Measurements from ENCODE around the gene SMOC2. TPM values are rescaled to one million over a fixed set of nuclear protein-coding genes. Genes with fewer than 3 reads are reported as not detected.

The SMOC2 gene
- total RNA-seq, 4 donors from 2014 or later: 30.5 to 52.4 (median 37.9) TPM

DNA sequence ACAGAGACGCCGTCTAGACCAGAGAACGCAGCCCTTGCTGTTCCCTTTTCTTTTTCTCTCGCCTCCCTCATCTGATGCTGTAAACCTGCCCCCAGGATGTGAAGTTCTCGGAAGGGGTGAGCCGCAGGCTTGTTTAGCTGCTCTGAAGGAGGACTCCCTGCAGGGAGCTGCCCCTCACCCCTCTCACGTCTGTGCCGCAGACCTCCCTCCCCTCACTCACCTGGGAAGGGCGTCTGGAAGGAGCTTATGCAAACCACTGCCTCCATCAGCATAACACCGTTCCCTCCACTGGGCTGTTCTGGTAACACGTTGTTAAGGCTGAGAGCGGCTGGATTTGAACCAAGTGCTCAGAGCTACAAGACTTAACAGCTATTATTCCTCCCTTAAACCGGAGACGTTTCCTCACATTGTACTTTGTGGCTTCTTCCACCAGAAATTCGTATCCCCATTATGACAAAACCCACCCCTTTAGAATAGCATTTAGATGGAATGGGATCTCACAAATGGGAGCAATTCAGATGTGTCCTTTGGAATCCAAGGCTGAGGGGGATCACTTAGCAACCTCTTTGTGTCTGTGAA lies 99.8 kb downstream of the SMOC2 start:
- TF ChIP-seq, protein P1, sequence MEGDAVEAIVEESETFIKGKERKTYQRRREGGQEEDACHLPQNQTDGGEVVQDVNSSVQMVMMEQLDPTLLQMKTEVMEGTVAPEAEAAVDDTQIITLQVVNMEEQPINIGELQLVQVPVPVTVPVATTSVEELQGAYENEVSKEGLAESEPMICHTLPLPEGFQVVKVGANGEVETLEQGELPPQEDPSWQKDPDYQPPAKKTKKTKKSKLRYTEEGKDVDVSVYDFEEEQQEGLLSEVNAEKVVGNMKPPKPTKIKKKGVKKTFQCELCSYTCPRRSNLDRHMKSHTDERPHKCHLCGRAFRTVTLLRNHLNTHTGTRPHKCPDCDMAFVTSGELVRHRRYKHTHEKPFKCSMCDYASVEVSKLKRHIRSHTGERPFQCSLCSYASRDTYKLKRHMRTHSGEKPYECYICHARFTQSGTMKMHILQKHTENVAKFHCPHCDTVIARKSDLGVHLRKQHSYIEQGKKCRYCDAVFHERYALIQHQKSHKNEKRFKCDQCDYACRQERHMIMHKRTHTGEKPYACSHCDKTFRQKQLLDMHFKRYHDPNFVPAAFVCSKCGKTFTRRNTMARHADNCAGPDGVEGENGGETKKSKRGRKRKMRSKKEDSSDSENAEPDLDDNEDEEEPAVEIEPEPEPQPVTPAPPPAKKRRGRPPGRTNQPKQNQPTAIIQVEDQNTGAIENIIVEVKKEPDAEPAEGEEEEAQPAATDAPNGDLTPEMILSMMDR (IDR thresholded peaks at IDR 0.05; ENCODE audit: low read depth): no peak

DNA sequence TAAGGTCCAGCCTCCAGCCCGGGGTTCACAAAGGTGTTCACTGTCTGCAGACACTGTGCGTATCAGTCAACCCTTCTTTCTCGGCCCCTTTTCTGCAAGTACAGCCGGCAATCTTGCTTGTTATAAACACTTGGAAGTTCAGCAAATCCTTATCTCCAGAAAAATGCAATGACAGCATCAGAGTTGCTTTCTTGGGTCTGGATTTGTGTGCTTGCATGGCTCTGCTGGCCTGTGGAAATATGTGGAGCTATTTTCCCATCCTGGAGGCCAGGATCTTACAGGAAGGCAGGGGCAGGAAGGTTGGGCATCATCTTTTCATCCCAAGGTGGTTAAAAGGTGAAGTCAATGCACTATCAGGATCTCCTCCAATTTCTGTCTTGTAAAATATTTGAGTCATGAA lies 100.3 kb downstream of the SMOC2 start:
- TF ChIP-seq, protein P1 (IDR thresholded peaks at IDR 0.05; ENCODE audit: low read depth): no peak

DNA sequence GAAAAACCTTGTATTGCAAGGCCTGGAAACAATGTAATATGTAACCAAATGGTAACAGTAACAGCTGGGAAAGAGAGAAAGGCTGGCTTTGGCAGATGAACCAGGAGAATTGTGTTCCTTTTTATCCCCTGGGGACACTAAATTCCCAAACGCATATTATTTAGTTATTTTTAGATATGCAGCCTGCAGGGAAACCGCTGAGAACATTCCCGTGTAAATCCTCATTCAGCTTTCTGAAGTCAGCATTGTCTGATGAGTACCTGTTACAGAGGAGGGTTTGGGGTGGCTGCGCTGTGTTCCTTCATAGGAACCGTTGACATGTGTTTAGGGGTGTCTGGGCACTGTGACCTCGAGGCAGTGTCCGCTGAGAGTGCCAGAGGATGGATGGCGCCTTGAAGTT lies 101.3 kb downstream of the SMOC2 start:
- TF ChIP-seq, protein P1 (IDR thresholded peaks at IDR 0.05; ENCODE audit: low read depth): no peak

DNA sequence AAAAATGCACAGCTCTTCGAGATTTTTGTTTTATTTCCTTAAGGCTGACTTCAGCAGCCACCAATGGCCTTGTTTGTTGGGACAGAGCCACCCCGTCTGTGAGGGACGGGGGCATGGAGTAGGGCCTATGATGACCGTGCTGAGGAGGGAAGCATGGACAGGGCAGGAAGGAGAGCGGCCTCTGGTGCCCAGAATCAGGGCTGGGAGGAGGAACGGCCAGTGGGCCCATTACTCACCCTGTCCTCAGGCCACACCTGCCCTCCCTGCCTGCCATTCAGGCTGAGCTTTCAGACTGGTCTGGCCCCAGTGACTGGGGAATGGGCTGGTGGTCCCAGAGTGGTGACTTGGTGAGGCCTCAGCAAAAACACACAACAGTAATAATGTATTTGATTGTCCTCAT lies 104.4 kb downstream of the SMOC2 start:
- TF ChIP-seq, protein P1 (IDR thresholded peaks at IDR 0.05; ENCODE audit: low read depth): no peak

DNA sequence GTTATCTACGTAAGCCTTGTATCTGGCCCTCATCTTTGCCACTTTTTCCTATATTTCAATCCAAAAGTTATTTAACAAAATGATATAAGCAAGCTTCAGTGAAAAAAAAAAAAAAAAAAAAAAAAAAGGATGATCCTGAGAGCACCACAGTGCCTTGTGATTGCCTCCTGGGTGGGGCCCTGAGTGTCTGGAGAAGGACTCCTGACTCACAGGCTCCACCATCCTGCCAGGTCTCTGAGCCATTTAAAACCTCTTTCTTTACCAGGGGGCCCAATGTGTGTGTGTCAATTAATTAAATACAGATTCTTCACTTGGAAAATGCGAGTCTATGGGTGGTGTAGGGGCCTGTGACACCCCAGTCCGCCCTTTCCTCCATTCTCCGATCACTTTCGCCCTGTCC lies 105.2 kb downstream of the SMOC2 start:
- TF ChIP-seq, protein P1 (IDR thresholded peaks at IDR 0.05; ENCODE audit: low read depth): no peak

DNA sequence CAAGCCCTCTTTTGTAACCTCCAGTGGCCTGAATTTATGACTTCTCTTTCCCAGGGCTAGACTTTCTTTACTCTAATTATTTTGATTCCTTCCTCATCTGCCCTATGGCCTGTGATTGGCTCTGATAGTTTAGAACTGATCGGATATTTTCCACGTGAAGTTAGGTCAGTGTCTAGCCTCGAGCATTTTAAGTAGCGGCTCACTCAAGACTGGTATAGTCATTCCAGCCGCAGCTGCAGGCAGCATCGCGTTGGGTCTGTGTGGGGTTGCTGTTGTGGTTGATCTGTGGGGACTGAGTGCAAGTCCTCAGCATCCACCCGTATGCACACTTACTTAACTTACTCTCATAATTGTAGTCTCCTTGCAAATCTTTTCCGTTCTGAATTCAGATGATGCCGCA lies 105.7 kb downstream of the SMOC2 start:
- TF ChIP-seq, protein P1 (IDR thresholded peaks at IDR 0.05; ENCODE audit: low read depth): no peak

DNA sequence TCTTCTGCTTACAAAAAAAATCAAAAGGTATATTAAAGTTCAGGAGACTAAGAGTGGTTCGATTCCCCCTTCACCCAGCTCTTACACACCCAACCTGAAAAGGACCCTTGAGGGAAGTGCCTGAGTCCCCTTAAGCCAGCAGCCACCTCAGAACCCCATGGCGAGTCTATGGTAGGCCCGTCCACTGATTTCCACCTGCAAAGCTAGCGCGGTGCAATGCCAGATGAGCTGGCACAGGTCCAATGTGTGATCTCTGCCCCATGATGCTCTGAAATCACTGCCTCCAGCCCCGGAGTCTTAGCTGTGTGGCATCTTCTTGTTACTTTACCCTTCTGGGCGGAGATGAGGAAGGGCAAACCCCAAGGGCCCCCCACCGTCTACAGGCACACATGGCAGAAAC lies 109.3 kb downstream of the SMOC2 start:
- TF ChIP-seq, protein P1 (IDR thresholded peaks at IDR 0.05; ENCODE audit: low read depth): no peak
